Stimulated activated CD4-positive, alpha-beta T cell treated with anti-CD3 and anti-CD28 coated beads, Interleukin-12 subunit alpha, Interleukin-12 subunit beta, amount 100 ng/mL, for 24 hours (primary cell): Measurements from ENCODE around the gene PCDHGA11.
"Not testable (repeated sequence)": the region's sequence is repeated elsewhere in the genome, so short reads cannot be mapped to it uniquely, and the experiment has no call there.

Source experiments
- DNase-seq, 2 experiments: peaks; one replicate each; pipeline ENCODE4 v3.0.0-alpha.2; 2020; ENCODE audit warnings: low read depth in 2 of 2

PCDHGA11 gene

DNA sequence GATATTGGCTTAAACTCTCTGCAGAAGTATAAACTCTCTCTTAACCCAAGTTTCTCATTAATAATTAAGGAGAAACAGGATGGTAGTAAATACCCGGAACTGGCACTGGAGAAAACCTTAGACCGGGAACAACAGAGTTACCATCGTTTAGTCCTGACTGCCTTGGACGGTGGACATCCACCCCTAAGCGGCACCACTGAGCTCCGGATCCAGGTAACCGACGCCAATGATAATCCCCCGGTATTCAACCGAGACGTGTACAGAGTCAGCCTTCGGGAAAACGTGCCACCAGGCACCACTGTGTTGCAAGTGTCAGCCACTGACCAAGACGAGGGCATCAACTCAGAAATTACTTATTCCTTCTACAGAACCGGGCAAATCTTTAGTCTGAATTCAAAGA lies 22.2 kb upstream of the PCDHGA11 start:
- no peak for DNase-seq

DNA sequence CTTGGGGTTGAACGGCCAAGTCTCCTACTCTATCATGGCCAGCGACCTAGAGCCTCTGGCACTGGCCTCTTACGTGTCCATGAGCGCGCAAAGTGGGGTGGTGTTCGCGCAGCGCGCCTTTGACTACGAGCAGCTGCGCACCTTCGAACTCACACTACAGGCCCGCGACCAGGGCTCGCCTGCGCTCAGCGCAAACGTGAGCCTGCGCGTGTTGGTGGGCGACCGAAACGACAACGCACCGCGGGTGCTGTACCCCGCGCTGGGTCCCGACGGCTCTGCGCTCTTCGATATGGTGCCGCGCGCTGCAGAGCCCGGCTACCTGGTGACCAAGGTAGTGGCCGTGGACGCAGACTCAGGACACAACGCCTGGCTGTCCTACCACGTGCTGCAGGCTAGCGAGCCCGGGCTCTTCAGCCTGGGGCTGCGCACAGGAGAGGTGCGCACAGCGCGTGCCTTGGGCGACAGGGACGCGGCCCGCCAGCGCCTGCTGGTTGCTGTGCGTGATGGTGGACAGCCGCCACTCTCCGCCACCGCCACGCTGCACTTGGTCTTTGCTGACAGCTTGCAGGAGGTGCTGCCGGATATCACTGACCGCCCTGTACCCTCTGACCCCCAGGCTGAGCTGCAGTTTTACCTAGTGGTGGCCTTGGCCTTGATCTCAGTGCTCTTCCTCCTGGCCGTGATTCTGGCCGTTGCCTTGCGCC lies 21.1 kb upstream of the PCDHGA11 start:
- DNase-seq, result no peak

DNA sequence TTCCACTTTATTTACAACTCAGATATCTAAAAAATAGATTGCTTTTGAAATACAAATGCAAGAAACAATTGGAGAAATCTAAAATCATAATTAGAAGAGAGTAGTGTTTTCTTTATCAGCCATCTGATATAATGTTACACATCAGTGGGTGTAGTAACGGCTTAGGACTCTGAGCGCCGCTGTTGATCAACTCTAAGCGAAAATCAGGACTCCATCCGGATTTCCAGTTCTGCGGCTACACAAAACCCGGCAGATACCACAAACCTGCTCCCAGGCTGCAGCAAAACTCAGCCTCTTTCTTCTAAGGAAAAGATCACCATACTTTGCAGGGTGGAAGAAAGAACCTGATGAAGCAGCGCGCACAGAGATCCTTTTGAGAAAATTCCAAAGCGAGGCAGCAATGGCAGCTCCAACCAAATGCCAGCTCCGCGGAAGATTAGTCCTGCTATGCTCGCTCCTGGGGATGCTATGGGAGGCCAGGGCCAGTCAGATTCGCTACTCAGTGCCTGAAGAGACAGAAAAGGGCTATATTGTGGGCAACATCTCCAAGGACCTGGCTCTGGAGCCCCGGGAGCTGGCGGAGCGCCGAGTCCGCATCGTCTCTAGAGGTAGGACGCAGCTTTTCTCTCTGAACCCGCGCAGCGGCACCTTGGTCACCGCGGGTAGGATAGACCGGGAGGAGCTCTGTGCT lies 18.2 kb upstream of the PCDHGA11 start, which contains the start of gene PCDHGA9:
TSS of gene PCDHGA9 (plus strand) at position 226 of the 691 bp plus-strand sequence. CDS start at position 401, 175 bp downstream.
- DNase-seq, result no peak

DNA sequence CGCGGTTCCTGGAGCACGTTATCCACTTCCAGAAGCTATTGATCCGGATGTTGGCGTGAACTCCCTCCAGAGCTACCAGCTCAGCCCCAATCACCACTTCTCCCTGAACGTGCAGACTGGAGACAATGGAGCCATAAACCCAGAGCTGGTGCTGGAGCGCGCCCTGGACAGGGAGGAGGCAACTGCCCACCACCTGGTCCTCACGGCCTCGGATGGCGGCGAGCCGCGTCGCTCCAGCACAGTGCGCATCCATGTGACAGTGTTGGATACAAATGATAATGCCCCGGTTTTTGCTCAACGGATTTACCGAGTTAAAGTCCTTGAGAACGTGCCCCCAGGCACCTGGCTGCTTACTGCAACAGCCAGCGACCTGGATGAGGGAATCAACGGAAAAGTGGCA lies 17.5 kb upstream of the PCDHGA11 start:
- no peak for DNase-seq

DNA sequence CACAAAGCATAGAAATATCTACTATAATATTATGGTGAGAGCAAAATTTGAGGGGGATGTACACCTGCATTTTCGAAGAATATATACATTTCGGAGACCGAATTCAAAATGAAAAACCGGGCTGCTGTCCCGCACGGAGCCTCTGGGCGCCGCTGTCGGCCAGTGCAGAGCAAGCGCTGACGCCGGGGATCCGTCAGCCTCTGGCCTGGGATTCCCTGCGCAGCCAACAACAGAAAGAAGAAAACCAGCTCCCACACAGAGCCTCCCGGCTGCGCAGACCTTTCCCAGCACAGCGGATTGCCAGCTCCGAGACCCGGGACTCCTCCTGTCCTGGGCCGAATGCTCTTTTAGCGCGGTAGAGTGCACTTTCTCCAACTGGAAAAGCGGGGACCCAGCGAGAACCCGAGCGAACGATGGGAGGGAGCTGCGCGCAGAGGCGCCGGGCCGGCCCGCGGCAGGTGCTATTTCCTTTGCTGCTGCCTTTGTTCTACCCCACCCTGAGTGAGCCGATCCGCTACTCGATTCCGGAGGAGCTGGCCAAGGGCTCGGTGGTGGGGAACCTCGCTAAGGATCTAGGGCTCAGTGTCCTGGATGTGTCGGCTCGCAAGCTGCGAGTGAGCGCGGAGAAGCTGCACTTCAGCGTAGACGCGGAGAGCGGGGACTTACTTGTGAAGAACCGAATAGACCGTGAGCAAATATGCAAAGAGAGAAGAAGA lies 12.9 kb upstream of the PCDHGA11 start, which contains the start of gene PCDHGB6:
TSS of gene PCDHGB6 (plus strand) at position 232 of the 716 bp plus-strand sequence. CDS start at position 414, 182 bp downstream.
- peak in 1 of 2 experiments; percentile 33 for DNase-seq

DNA sequence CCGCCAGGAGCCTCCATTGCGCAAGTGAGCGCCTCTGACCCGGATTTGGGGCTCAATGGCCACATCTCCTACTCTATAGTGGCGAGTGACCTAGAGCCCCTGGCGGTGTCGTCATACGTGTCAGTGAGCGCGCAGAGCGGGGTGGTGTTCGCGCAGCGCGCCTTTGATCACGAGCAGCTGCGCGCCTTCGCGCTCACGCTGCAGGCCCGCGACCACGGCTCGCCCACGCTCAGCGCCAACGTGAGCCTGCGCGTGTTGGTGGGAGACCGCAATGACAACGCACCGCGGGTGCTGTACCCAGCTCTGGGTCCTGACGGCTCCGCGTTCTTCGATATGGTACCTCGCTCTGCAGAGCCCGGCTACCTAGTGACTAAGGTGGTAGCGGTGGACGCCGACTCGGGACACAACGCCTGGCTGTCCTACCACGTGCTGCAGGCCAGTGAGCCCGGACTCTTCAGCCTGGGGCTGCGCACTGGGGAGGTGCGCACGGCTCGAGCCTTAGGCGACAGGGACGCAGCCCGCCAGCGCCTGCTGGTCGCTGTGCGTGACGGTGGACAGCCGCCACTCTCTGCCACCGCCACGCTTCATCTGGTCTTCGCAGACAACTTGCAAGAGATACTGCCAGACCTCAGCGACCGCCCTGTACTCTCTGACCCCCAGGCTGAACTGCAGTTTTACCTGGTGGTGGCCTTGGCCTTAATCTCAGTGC lies 11.1 kb upstream of the PCDHGA11 start:
- DNase-seq, result no peak

DNA sequence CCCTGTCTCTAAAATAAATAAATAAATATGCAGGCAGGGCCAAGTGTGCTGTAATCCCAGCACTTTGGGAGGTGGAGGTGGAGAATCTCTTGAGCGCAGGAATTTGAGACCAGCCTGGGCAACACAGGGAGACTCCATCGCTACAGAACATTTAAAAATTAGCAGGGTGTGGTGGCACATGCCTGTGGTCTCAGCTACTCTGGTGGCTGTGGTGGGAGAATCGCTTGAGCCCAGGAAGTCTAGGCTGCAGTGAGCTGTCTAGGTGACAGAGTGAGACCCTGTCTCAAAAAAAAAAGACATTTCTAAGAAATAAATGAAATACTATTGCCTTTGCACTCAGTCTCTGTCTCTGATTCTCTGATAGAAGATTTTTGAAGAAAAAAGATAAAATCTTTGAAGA lies 9.3 kb upstream of the PCDHGA11 start:
- DNase-seq, result no peak

DNA sequence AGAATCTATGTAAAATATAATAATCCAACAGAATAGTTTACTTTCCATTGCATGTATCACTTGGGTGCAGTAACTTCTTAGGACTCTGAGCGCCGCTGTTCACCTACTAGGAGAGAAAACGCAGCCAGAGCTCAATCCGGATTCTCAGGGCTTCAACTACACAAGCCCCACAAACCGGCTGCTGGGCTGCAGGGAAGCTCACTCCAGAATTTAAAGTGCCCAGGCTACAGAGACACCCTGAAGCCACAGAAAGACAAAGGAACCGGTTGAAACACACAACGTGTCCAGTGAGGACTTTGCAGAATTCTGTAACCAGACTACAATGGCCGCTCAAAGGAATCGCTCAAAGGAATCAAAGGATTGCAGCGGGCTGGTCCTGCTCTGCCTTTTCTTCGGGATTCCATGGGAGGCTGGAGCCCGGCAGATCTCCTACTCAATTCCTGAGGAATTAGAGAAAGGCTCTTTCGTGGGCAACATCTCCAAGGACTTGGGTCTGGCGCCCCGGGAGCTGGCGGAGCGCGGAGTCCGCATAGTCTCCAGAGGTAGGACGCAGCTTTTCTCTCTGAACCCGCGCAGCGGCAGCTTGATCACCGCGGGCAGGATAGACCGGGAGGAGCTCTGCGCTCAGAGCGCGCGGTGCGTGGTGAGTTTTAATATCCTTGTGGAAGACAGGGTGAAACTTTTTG lies 7.9 kb upstream of the PCDHGA11 start, which contains the start of gene PCDHGA10:
TSS of gene PCDHGA10 (plus strand) at position 134 of the 686 bp plus-strand sequence. CDS start at position 323, 189 bp downstream.
- peak in 1 of 2 experiments; percentile 50 for DNase-seq

DNA sequence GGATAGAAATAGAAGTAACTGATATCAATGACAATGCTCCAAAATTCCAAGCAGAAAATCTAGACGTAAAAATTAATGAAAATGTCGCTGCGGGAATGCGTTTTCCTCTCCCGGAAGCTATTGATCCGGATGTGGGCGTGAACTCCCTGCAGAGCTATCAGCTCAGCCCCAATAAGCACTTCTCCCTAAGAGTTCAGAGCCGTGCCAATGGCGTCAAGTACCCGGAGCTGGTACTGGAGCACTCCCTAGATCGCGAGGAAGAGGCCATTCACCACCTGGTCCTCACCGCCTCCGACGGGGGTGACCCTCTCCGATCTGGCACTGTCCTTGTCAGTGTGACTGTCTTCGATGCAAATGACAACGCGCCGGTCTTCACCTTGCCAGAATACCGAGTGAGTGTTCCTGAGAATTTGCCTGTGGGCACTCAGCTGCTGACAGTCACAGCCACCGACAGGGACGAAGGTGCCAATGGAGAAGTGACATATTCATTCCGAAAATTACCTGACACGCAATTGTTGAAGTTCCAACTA lies 7.2 kb upstream of the PCDHGA11 start:
- DNase-seq, result no peak

DNA sequence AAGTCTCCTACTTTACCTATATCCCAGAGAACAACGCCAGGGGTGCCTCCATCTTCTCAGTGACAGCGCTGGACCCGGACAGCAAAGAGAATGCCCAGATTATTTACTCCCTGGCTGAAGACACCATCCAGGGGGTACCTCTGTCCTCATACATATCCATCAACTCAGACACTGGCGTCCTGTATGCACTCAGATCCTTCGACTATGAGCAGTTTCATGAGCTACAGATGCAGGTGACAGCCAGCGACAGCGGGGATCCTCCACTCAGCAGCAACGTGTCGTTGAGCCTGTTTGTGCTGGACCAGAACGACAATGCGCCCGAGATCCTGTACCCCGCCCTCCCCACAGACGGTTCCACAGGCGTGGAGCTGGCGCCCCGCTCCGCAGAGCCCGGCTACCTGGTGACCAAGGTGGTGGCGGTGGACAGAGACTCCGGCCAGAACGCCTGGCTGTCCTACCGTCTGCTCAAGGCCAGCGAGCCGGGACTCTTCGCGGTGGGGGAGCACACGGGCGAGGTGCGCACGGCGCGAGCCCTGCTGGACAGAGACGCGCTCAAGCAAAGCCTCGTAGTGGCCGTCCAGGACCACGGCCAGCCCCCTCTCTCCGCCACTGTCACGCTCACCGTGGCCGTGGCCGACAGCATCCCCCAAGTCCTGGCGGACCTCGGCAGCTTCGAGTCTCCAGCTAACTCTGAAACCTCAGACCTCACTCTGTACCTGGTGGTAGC lies 6.1 kb upstream of the PCDHGA11 start:
- DNase-seq, result not testable (repeated sequence)

DNA sequence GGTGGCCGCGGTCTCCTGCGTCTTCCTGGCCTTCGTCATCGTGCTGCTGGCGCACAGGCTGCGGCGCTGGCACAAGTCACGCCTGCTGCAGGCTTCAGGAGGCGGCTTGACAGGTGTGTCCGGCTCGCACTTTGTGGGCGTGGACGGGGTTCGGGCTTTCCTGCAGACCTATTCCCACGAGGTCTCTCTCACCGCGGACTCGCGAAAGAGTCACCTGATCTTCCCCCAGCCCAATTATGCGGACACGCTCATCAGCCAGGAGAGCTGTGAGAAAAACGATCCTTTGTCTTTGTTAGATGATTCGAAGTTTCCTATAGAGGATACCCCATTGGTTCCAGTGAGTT lies 5.6 kb upstream of the PCDHGA11 start:
- not testable (repeated sequence) for DNase-seq

DNA sequence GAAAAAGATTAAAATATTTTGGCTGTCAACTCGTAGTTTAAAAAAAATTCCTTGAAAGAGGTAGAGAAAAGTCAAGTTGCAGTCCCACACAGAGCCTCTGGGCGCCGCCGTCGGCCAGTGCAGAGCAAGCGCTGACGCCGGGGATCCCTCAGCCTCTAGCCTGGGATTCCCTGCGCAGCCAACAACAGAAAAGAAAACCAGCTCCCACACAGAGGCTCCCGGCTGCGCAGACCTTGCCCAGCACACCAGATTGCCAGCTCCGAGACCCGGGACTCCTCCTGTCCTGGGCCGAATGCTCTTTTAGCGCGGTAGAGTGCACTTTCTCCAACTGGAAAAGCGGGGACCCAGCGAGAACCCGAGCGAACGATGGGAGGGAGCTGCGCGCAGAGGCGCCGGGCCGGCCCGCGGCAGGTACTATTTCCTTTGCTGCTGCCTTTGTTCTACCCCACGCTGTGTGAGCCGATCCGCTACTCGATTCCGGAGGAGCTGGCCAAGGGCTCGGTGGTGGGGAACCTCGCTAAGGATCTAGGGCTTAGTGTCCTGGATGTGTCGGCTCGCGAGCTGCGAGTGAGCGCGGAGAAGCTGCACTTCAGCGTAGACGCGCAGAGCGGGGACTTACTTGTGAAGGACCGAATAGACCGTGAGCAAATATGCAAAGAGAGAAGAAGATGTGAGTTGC lies 3.2 kb upstream of the PCDHGA11 start, which contains the start of gene PCDHGB7:
TSS of gene PCDHGB7 (plus strand) at position 184 of the 679 bp plus-strand sequence. CDS start at position 367, 183 bp downstream.
- peak in 1 of 2 experiments; percentile 54 for DNase-seq

DNA sequence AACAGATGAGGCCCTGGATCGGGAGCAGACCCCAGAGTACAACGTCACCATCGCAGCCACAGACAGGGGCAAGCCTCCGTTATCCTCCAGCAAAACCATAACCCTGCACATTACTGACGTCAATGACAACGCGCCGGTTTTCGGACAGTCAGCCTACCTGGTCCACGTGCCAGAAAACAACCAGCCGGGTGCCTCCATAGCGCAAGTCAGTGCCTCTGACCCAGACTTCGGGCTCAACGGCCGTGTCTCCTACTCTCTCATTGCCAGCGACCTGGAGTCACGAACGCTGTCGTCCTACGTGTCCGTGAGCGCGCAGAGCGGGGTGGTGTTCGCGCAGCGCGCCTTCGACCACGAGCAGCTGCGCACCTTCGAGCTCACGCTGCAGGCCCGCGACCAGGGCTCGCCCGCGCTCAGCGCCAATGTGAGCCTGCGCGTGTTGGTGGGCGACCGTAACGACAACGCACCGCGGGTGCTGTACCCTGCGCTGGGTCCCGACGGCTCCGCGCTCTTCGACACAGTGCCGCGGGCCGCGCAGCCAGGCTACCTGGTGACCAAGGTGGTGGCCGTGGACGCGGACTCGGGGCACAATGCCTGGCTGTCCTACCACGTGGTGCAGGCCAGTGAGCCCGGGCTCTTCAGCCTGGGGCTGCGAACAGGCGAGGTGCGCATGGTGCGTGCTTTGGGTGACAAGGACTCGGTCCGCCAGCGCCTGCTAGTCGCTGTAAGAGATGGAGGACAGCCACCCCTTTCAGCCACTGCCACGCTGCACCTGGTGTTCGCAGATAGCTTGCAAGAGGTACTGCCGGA lies 1.6 kb upstream of the PCDHGA11 start:
- no peak for DNase-seq

DNA sequence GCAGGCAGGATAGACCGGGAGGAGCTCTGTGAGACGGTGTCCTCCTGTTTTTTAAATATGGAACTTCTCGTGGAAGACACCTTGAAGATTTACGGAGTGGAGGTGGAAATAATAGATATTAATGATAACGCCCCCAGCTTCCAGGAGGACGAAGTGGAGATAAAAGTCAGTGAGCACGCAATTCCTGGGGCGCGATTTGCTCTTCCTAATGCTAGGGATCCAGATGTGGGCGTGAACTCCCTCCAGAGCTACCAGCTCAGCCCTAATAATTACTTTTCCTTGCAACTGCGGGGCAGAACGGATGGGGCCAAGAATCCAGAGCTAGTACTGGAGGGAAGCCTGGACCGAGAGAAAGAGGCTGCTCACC lies 621 bp downstream of the PCDHGA11 start:
- no peak for DNase-seq

DNA sequence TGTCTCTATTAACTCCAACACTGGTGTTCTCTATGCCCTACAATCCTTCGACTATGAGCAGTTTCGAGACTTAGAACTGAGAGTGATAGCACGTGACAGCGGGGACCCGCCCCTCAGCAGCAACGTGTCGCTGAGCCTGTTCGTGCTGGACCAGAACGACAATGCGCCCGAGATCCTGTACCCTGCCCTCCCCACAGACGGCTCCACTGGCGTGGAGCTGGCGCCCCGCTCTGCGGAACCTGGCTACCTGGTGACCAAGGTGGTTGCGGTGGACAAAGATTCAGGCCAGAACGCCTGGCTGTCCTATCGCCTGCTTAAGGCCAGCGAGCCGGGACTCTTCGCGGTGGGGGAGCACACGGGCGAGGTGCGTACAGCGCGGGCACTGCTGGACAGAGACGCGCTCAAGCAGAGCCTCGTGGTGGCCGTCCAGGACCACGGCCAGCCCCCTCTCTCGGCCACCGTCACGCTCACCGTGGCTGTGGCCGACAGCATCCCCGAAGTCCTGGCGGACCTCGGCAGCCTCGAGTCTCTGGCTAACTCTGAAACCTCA lies 2.0 kb downstream of the PCDHGA11 start:
- no peak for DNase-seq

DNA sequence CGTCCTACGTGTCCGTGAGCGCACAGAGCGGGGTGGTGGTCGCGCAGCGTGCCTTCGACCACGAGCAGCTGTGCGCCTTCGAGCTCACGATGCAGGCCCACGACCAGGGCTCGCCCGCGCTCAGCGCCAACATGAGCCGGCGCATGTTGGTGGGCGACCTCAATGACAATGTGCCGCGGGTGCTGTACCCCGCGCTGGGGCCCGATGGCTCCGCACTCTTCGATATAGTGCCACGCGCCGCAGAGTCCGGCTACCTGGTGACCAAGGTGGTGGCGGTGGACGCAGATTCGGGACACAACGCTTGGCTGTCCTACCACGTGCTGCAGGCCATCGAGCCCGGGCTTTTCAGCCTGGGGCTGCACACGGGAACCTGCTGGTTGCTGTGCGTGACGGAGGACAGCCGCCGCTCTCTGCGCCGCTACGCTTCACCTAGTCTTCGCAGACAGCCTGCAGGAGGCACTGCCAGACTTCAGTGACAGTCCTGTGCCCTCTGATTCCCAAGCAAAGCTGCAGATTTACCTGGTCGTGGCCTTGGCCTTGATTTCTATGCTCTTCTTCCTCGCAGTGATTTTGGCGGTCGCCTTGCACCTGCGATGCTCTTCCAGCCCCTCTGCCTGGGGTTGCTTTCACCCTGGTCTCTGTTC lies 7.1 kb downstream of the PCDHGA11 start:
- no peak for DNase-seq

DNA sequence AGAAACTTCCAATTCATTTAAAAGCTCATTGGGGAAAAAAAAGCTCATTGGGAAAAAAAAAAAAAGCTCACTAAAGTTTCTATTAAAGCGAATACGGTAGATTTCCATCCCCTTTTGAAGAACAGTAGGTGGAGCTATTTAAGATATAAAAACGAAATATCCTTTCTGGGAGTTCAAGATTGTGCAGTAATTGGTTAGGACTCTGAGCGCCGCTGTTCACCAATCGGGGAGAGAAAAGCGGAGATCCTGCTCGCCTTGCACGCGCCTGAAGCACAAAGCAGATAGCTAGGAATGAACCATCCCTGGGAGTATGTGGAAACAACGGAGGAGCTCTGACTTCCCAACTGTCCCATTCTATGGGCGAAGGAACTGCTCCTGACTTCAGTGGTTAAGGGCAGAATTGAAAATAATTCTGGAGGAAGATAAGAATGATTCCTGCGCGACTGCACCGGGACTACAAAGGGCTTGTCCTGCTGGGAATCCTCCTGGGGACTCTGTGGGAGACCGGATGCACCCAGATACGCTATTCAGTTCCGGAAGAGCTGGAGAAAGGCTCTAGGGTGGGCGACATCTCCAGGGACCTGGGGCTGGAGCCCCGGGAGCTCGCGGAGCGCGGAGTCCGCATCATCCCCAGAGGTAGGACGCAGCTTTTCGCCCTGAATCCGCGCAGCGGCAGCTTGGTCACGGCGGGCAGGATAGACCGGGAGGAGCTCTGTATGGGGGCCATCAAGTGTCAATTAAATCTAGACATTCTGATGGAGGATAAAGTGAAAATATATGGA lies 9.7 kb downstream of the PCDHGA11 start, which contains the start of gene PCDHGA12:
TSS of gene PCDHGA12 (plus strand) at position 176 of the 782 bp plus-strand sequence. CDS start at position 429, 253 bp downstream.
- no peak for DNase-seq
